DMS53 treated with DMSO at 0.1 percent for 48 hours (cell line): ENCODE data around the gene MPST.
"Not testable (repeated sequence)": the region's sequence is repeated elsewhere in the genome, so short reads cannot be mapped to it uniquely, and the experiment has no call there.

Experiments
- DNase-seq: peaks from one replicate; lab custom pipeline; 2025; ENCODE audit not compliant: unreplicated experiment; lab: John Stamatoyannopoulos, UW

MPST gene

GRCh38 chr22:37059876-37060449 is 40.4 kb downstream of the MPST start:
- DNase-seq: no peak

GRCh38 chr22:37060801-37061610 is 41.5 kb downstream of the MPST start:
- DNase-seq: no peak

GRCh38 chr22:37061611-37062375 is 42.3 kb downstream of the MPST start:
- no peak for DNase-seq

- no peak for DNase-seq
Measured at GRCh38 chr22:37062376-37062675, 42.8 kb downstream of the MPST start.

- no peak for DNase-seq
Measured at GRCh38 chr22:37062702-37063381, 43.3 kb downstream of the MPST start.

- DNase-seq: no peak
Measured at GRCh38 chr22:37063431-37064420, 44.2 kb downstream of the MPST start.

GRCh38 chr22:37064553-37064952 is 45.0 kb downstream of the MPST start:
- DNase-seq: no peak

- no peak for DNase-seq
Measured at GRCh38 chr22:37065180-37065579, 45.6 kb downstream of the MPST start.

- DNase-seq: no peak
Measured at GRCh38 chr22:37065961-37066360, 46.4 kb downstream of the MPST start.

- DNase-seq: no peak
Measured at GRCh38 chr22:37067428-37067827, 47.9 kb downstream of the MPST start.

- no peak for DNase-seq
Measured at GRCh38 chr22:37068859-37069258, 49.3 kb downstream of the MPST start.

- DNase-seq: no peak
Measured at GRCh38 chr22:37069319-37069718, 49.8 kb downstream of the MPST start.

GRCh38 chr22:37069719-37070118 is 50.2 kb downstream of the MPST start:
- no peak for DNase-seq

GRCh38 chr22:37070334-37070733 is 50.8 kb downstream of the MPST start:
- no peak for DNase-seq

- DNase-seq: no peak
Measured at GRCh38 chr22:37070744-37071143, 51.2 kb downstream of the MPST start.

GRCh38 chr22:37071850-37072592 is 52.5 kb downstream of the MPST start:
- DNase-seq: not testable (repeated sequence)

- no peak for DNase-seq
Measured at GRCh38 chr22:37072673-37073072, 53.1 kb downstream of the MPST start.

- no peak for DNase-seq
Measured at GRCh38 chr22:37074537-37074936, 55.0 kb downstream of the MPST start.

GRCh38 chr22:37075046-37075445 is 55.5 kb downstream of the MPST start:
- DNase-seq: no peak
